WTC11 (cell line): ENCODE measurements around the gene PDE11A. TPM values are rescaled to one million over a fixed set of nuclear protein-coding genes. Genes with fewer than 3 reads are reported as not detected.

Source experiments
- ATAC-seq: fragments of 200-7000 bp; cut with Tn5 transposase; 2 replicates; pipeline ENCODE4 v1.10.0; 2021; ENCODE audit warnings: mild to moderate bottlenecking, moderate library complexity
- CTCF ChIA-PET: fragments of 300-600 bp; sonication (Branson Sonifier 250); formaldehyde crosslinking; loops from one replicate; lab custom pipeline; 2021; ENCODE audit warnings: antibody characterized with exemption; lab: Charles Lee
- POLR2A ChIA-PET: fragments of 350-600 bp; sonication (Branson Sonifier 250); formaldehyde crosslinking; loops from one replicate; lab custom pipeline; 2021; ENCODE audit warnings: antibody characterized with exemption; lab: Charles Lee
- DNase-seq: peaks from one replicate; pipeline ENCODE4 v3.0.0; 2021; ENCODE audit warnings: low spot score
- H3K27ac Mint-ChIP-seq: 2 replicates; pipeline ENCODE4 v1.8.0; 2021; ENCODE audit warnings: mixed read lengths
- H3K27me3 Mint-ChIP-seq: 2 replicates; pipeline ENCODE4 v1.8.0; 2021; ENCODE audit warnings: low read depth, mild to moderate bottlenecking, moderate library complexity, mixed read lengths
- H3K36me3 Mint-ChIP-seq: 2 replicates; pipeline ENCODE4 v1.8.0; 2021; ENCODE audit warnings: mixed read lengths
- H3K4me1 Mint-ChIP-seq: 2 replicates; pipeline ENCODE4 v1.8.0; 2022; ENCODE audit warnings: mixed read lengths
- H3K4me3 Mint-ChIP-seq: 2 replicates; pipeline ENCODE4 v1.8.0; 2021; ENCODE audit warnings: mild to moderate bottlenecking, moderate library complexity, mixed read lengths
- H3K9me3 Mint-ChIP-seq: 2 replicates; pipeline ENCODE4 v1.8.0; 2021; ENCODE audit warnings: mixed read lengths
- ATF1 ChIP-seq: sonication (generic); formaldehyde crosslinking; IDR thresholded peaks from 2 replicates; pipeline ENCODE4 v1.8.1; 2023; ENCODE audit warnings: mild to moderate bottlenecking, moderate library complexity, missing genetic modification reagents
- ATF3 ChIP-seq: sonication (generic); formaldehyde crosslinking; conservative IDR thresholded peaks from 2 replicates; pipeline ENCODE4 v1.8.1; 2022; ENCODE audit warnings: mild to moderate bottlenecking, missing genetic modification reagents
- ELF4 ChIP-seq: sonication (generic); formaldehyde crosslinking; IDR thresholded peaks from 2 replicates; pipeline ENCODE4 v1.8.1; 2022; ENCODE audit warnings: low read depth, mild to moderate bottlenecking, moderate library complexity, missing genetic modification reagents
- ESRRA ChIP-seq: sonication (generic); formaldehyde crosslinking; IDR thresholded peaks from 2 replicates; pipeline ENCODE4 v1.8.1; 2022; ENCODE audit warnings: mild to moderate bottlenecking, missing genetic modification reagents, borderline replicate concordance
- ETV6 ChIP-seq: sonication (generic); formaldehyde crosslinking; IDR thresholded peaks from 2 replicates; pipeline ENCODE4 v1.8.1; 2022; ENCODE audit warnings: mild to moderate bottlenecking, missing genetic modification reagents
- MYBL2 ChIP-seq: sonication (generic); formaldehyde crosslinking; IDR thresholded peaks from 2 replicates; pipeline ENCODE4 v1.8.1; 2023; ENCODE audit warnings: mild to moderate bottlenecking, moderate library complexity, missing genetic modification reagents
- NR1H2 ChIP-seq: sonication (generic); formaldehyde crosslinking; IDR thresholded peaks from 2 replicates; pipeline ENCODE4 v1.9.0; 2021; ENCODE audit warnings: mild to moderate bottlenecking, moderate library complexity, missing genetic modification reagents
- OVOL2 ChIP-seq: fragments of 250-450 bp; sonication (Bioruptor Pico); IDR thresholded peaks from 2 replicates; pipeline ENCODE4 v1.9.0; 2021; ENCODE audit warnings: mild to moderate bottlenecking, borderline replicate concordance
- PREB ChIP-seq: sonication (generic); formaldehyde crosslinking; IDR thresholded peaks from 2 replicates; pipeline ENCODE4 v1.8.1; 2022; ENCODE audit warnings: mild to moderate bottlenecking, missing genetic modification reagents, moderate library complexity, borderline replicate concordance
- SMAD4 ChIP-seq: sonication (generic); formaldehyde crosslinking; IDR thresholded peaks from 2 replicates; pipeline ENCODE4 v1.8.0; 2022; ENCODE audit warnings: mild to moderate bottlenecking, missing genetic modification reagents
- TEAD4 ChIP-seq: sonication (generic); formaldehyde crosslinking; IDR thresholded peaks from 2 replicates; pipeline ENCODE4 v1.8.0; 2022; ENCODE audit warnings: mild to moderate bottlenecking, missing genetic modification reagents
- TP53 ChIP-seq: sonication (generic); formaldehyde crosslinking; IDR thresholded peaks from 2 replicates; pipeline ENCODE4 v1.8.1; 2023; ENCODE audit warnings: mild to moderate bottlenecking, missing genetic modification reagents
- ZNF121 ChIP-seq: sonication (generic); formaldehyde crosslinking; IDR thresholded peaks from 2 replicates; pipeline ENCODE4 v1.8.0; 2023; ENCODE audit warnings: missing genetic modification reagents
- ZNF138 ChIP-seq: sonication (generic); formaldehyde crosslinking; conservative IDR thresholded peaks from 2 replicates; pipeline ENCODE4 v1.8.1; 2022; ENCODE audit warnings: mild to moderate bottlenecking, moderate library complexity, missing genetic modification reagents
- ZNF232 ChIP-seq: sonication (generic); formaldehyde crosslinking; IDR thresholded peaks from 2 replicates; pipeline ENCODE4 v1.8.0; 2022; ENCODE audit warnings: mild to moderate bottlenecking, missing genetic modification reagents
- total RNA-seq: library from RNA; stranded (reverse); gene quantifications from 3 replicates; pipeline ENCODE4 v1.2.3, GENCODE V29; 2021
- TF ChIP-seq, protein P1 (sequence below): fragments of 200-600 bp; IDR thresholded peaks from 2 replicates; pipeline ENCODE4 v1.8.0; 2022; ENCODE audit warnings: antibody characterized with exemption
- TF ChIP-seq, protein P2 (sequence below): sonication (generic); formaldehyde crosslinking; IDR thresholded peaks from 2 replicates; pipeline ENCODE4 v1.8.0; 2023; ENCODE audit warnings: missing genetic modification reagents, mild to moderate bottlenecking, borderline replicate concordance
- TF ChIP-seq, protein P3 (sequence below): sonication (generic); formaldehyde crosslinking; IDR thresholded peaks from 2 replicates; pipeline ENCODE4 v1.8.0; 2023; ENCODE audit warnings: mild to moderate bottlenecking, missing genetic modification reagents
- TF ChIP-seq, protein P4 (sequence below): sonication (generic); formaldehyde crosslinking; IDR thresholded peaks from 2 replicates; pipeline ENCODE4 v1.8.0; 2022; ENCODE audit warnings: mild to moderate bottlenecking, missing genetic modification reagents

Gene PDE11A
- total RNA-seq, 1 experiment from 2014 or later = 0.13 TPM

DNA sequence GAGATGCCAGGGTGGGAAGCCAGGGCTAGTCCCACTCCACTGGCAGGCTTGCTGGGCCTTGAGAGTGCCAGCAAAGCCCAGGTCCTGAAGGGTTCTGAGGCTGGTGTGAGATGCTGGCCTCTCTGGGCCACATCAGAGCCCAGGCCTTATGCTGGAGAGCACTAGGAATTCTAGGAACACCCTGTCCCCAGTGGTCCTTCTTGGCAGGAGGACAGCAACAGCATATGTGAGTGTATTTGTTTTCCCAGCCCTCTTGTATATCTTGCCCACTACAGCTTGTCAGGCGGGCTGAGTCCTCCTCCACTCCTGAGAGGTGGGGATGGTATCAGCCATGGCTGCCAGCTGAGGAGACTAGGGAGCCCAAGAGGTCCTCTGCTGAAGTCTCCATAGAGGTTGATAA lies 327.0 kb downstream of the PDE11A start:
- H3K4me3 Mint-ChIP-seq = no peak overlapping the region
- DNase-seq = no peak
- TF ChIP-seq NR1H2 (CRISPR knock-in tag) (no peak), PREB (CRISPR knock-in tag) (no peak), ZNF121 (CRISPR knock-in tag) (no peak), ATF3 (CRISPR knock-in tag) (no peak), ELF4 (CRISPR knock-in tag) (no peak), TP53 (CRISPR knock-in tag) (no peak), ZNF232 (CRISPR knock-in tag) (no peak), ZNF138 (CRISPR knock-in tag) (no peak), TEAD4 (CRISPR knock-in tag) (no peak), SMAD4 (CRISPR knock-in tag) (no peak), ATF1 (CRISPR knock-in tag) (no peak), ETV6 (CRISPR knock-in tag) (no peak), OVOL2 (CRISPR knock-in tag) (no peak), ESRRA (CRISPR knock-in tag) (no peak), MYBL2 (CRISPR knock-in tag) (no peak)
- TF ChIP-seq, protein P1, sequence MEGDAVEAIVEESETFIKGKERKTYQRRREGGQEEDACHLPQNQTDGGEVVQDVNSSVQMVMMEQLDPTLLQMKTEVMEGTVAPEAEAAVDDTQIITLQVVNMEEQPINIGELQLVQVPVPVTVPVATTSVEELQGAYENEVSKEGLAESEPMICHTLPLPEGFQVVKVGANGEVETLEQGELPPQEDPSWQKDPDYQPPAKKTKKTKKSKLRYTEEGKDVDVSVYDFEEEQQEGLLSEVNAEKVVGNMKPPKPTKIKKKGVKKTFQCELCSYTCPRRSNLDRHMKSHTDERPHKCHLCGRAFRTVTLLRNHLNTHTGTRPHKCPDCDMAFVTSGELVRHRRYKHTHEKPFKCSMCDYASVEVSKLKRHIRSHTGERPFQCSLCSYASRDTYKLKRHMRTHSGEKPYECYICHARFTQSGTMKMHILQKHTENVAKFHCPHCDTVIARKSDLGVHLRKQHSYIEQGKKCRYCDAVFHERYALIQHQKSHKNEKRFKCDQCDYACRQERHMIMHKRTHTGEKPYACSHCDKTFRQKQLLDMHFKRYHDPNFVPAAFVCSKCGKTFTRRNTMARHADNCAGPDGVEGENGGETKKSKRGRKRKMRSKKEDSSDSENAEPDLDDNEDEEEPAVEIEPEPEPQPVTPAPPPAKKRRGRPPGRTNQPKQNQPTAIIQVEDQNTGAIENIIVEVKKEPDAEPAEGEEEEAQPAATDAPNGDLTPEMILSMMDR = no peak
- TF ChIP-seq, protein P2, sequence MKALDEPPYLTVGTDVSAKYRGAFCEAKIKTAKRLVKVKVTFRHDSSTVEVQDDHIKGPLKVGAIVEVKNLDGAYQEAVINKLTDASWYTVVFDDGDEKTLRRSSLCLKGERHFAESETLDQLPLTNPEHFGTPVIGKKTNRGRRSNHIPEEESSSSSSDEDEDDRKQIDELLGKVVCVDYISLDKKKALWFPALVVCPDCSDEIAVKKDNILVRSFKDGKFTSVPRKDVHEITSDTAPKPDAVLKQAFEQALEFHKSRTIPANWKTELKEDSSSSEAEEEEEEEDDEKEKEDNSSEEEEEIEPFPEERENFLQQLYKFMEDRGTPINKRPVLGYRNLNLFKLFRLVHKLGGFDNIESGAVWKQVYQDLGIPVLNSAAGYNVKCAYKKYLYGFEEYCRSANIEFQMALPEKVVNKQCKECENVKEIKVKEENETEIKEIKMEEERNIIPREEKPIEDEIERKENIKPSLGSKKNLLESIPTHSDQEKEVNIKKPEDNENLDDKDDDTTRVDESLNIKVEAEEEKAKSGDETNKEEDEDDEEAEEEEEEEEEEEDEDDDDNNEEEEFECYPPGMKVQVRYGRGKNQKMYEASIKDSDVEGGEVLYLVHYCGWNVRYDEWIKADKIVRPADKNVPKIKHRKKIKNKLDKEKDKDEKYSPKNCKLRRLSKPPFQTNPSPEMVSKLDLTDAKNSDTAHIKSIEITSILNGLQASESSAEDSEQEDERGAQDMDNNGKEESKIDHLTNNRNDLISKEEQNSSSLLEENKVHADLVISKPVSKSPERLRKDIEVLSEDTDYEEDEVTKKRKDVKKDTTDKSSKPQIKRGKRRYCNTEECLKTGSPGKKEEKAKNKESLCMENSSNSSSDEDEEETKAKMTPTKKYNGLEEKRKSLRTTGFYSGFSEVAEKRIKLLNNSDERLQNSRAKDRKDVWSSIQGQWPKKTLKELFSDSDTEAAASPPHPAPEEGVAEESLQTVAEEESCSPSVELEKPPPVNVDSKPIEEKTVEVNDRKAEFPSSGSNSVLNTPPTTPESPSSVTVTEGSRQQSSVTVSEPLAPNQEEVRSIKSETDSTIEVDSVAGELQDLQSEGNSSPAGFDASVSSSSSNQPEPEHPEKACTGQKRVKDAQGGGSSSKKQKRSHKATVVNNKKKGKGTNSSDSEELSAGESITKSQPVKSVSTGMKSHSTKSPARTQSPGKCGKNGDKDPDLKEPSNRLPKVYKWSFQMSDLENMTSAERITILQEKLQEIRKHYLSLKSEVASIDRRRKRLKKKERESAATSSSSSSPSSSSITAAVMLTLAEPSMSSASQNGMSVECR = no peak
- TF ChIP-seq, protein P3, sequence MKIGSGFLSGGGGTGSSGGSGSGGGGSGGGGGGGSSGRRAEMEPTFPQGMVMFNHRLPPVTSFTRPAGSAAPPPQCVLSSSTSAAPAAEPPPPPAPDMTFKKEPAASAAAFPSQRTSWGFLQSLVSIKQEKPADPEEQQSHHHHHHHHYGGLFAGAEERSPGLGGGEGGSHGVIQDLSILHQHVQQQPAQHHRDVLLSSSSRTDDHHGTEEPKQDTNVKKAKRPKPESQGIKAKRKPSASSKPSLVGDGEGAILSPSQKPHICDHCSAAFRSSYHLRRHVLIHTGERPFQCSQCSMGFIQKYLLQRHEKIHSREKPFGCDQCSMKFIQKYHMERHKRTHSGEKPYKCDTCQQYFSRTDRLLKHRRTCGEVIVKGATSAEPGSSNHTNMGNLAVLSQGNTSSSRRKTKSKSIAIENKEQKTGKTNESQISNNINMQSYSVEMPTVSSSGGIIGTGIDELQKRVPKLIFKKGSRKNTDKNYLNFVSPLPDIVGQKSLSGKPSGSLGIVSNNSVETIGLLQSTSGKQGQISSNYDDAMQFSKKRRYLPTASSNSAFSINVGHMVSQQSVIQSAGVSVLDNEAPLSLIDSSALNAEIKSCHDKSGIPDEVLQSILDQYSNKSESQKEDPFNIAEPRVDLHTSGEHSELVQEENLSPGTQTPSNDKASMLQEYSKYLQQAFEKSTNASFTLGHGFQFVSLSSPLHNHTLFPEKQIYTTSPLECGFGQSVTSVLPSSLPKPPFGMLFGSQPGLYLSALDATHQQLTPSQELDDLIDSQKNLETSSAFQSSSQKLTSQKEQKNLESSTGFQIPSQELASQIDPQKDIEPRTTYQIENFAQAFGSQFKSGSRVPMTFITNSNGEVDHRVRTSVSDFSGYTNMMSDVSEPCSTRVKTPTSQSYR (CRISPR knock-in tag) = no peak
- TF ChIP-seq, protein P4, sequence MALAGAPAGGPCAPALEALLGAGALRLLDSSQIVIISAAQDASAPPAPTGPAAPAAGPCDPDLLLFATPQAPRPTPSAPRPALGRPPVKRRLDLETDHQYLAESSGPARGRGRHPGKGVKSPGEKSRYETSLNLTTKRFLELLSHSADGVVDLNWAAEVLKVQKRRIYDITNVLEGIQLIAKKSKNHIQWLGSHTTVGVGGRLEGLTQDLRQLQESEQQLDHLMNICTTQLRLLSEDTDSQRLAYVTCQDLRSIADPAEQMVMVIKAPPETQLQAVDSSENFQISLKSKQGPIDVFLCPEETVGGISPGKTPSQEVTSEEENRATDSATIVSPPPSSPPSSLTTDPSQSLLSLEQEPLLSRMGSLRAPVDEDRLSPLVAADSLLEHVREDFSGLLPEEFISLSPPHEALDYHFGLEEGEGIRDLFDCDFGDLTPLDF (CRISPR knock-in tag) = no peak
- H3K36me3 Mint-ChIP-seq = no peaks in the 10 kb centered on the region
- ATAC-seq = no peak
- H3K27me3 Mint-ChIP-seq = peaks cover 93% of the 10 kb centered on the region
- ChIA-PET CTCF (no interaction called here), POLR2A (no interaction called here)
- H3K9me3 Mint-ChIP-seq = no peaks in the 10 kb centered on the region
- H3K4me1 Mint-ChIP-seq = no peaks in the 10 kb centered on the region
- no peak overlapping the region for H3K27ac Mint-ChIP-seq
